OCI-LY7 (cell line): Measurements from ENCODE around the gene AIRE. TPM values are rescaled to one million over a fixed set of nuclear protein-coding genes. Genes with fewer than 3 reads are reported as not detected.
A peak's percentile ranks its signal among the peaks of the same experiment; 100 is the strongest.

Experiments used
- BruUV-seq: library from RNA; stranded (reverse); fragments of 400-500 nt; replicated peaks from 2 replicates; lab custom pipeline; 2021; lab: Mats Ljungman, UMichigan
- CTCF ChIA-PET: fragments of 300-600 bp; sonication (Branson Sonifier 250); formaldehyde crosslinking; loops from one replicate; lab custom pipeline; 2022; ENCODE audit warnings: antibody characterized with exemption; ENCODE audit not compliant: unreplicated experiment; lab: Charles Lee
- POLR2A ChIA-PET: fragments of 300-600 bp; sonication (Branson Sonifier 250); formaldehyde crosslinking; loops from one replicate; lab custom pipeline; 2022; ENCODE audit warnings: antibody characterized with exemption; lab: Charles Lee
- DNase-seq: peaks from one replicate; pipeline ENCODE4 v3.0.0-alpha.2; 2015; ENCODE audit warnings: low spot score
- H2AFZ ChIP-seq: fragments of 200-600 bp; sonication (generic), shearing (Covaris generic); 2 replicates; pipeline ENCODE4 v1.6.1; 2014; ENCODE audit warnings: mild to moderate bottlenecking, antibody characterized with exemption, low read length, moderate library complexity
- H3K27ac ChIP-seq: fragments of 200-600 bp; sonication (generic); 2 replicates; pipeline ENCODE4 v1.5.1; 2014; ENCODE audit warnings: mixed run types, low read depth, mild to moderate bottlenecking, moderate library complexity, low read length, inconsistent platforms; ENCODE audit not compliant: poor library complexity, severe bottlenecking
- H3K36me3 ChIP-seq: fragments of 200-600 bp; sonication (generic); 2 replicates; pipeline ENCODE4 v1.6.1; 2014; ENCODE audit warnings: mild to moderate bottlenecking, antibody characterized with exemption, low read length, moderate library complexity, mixed read lengths; ENCODE audit not compliant: insufficient read depth
- H3K4me1 ChIP-seq: fragments of 200-600 bp; sonication (generic); 2 replicates; pipeline ENCODE4 v1.5.1; 2014; ENCODE audit warnings: mild to moderate bottlenecking, low read length; ENCODE audit not compliant: insufficient read depth, poor library complexity, severe bottlenecking
- H3K4me2 ChIP-seq: fragments of 200-600 bp; sonication (generic); 2 replicates; pipeline ENCODE4 v1.6.1; 2014; ENCODE audit warnings: mild to moderate bottlenecking, low read length
- H3K4me3 ChIP-seq: fragments of 200-600 bp; sonication (generic); 2 replicates; pipeline ENCODE4 v1.5.1; 2014; ENCODE audit warnings: mild to moderate bottlenecking, low read depth, low read length; ENCODE audit not compliant: poor library complexity, severe bottlenecking
- H3K79me2 ChIP-seq: fragments of 200-600 bp; sonication (generic); 2 replicates; pipeline ENCODE4 v1.6.1; 2016; ENCODE audit warnings: low read depth, mild to moderate bottlenecking, low read length, moderate library complexity, mixed read lengths; ENCODE audit not compliant: insufficient read depth
- H3K9me2 ChIP-seq: fragments of 200-600 bp; sonication (generic); 2 replicates; pipeline ENCODE4 v1.6.1; 2016; ENCODE audit warnings: mild to moderate bottlenecking, low read length, mixed read lengths; ENCODE audit not compliant: insufficient read depth
- H3K9me3 ChIP-seq: fragments of 200-600 bp; sonication (generic); 2 replicates; pipeline ENCODE4 v1.6.1; 2014; ENCODE audit warnings: mild to moderate bottlenecking, mixed run types, low read length, mixed read lengths
- H4K20me1 ChIP-seq: fragments of 200-600 bp; sonication (generic); 2 replicates; pipeline ENCODE4 v1.6.1; 2014; ENCODE audit warnings: mild to moderate bottlenecking, antibody characterized with exemption, low read length, moderate library complexity, mixed read lengths; ENCODE audit not compliant: insufficient read depth
- CTCF ChIP-seq: fragments of 200-600 bp; sonication (generic); conservative IDR thresholded peaks from 2 replicates; pipeline ENCODE4 v1.5.1; 2014; ENCODE audit warnings: mild to moderate bottlenecking, antibody characterized with exemption, low read length, moderate library complexity, mixed read lengths
- EZH2phosphoT487 ChIP-seq: fragments of 200-600 bp; sonication (generic); IDR thresholded peaks from 2 replicates; pipeline ENCODE4 v1.6.1; 2018; ENCODE audit warnings: low read depth, borderline replicate concordance, mild to moderate bottlenecking, mixed run types, antibody characterized with exemption, low read length, moderate library complexity, mixed read lengths
- intact Hi-C: fragments of 100-400 bp; cut with micrococcal nuclease; formaldehyde crosslinking; loops from one replicate; pipeline ENCODE4 v1.10.0; 2022; ENCODE audit not compliant: unreplicated experiment
- total RNA-seq, 2 experiments: library from RNA; depleted of rRNA in 1 of 2; stranded (reverse); fragments of >200 nt in 1 of 2; shearing (Covaris generic) in 1 of 2; gene quantifications; 2 replicates each; pipeline ENCODE4 v1.2.3, GENCODE V29; 2014 to 2022

Gene AIRE
- total RNA-seq, 2 experiments from 2014 or later: not detected

GRCh38 chr21:44326272-44326647 is 40.6 kb downstream of the AIRE start:
- Histone ChIP-seq H3K27ac (no peak overlapping the region), H3K4me3 (no peak overlapping the region), H3K79me2 (no peaks in the 10 kb centered on the region), H3K9me3 (no peaks in the 10 kb centered on the region), H4K20me1 (no peaks in the 10 kb centered on the region), H2AFZ (no peak overlapping the region), H3K36me3 (peaks cover 36% of the 10 kb centered on the region; the same call in 1 of the 2 replicates), H3K4me1 (no peaks in the 10 kb centered on the region), H3K9me2 (no peaks in the 10 kb centered on the region), H3K4me2 (no peak overlapping the region)
- no peak for DNase-seq
- intact Hi-C loops: no loop called here
- no TSS peak for BruUV-seq
- POLR2A ChIA-PET: no interaction called here
- CTCF ChIA-PET: interaction anchor here (0.6 kb wide), 1 partner anchor 399 kb away, joined by 5 read pairs; no protein-coding TSS in a partner anchor
- TF ChIP-seq CTCF (no peak), EZH2phosphoT487 (no peak)

- intact Hi-C loops: no loop called here
- CTCF ChIA-PET: interaction anchor here (0.6 kb wide), 1 partner anchor 398 kb away, joined by 5 read pairs; no protein-coding TSS in a partner anchor
- TF ChIP-seq EZH2phosphoT487: no peak
- no peak for TF ChIP-seq CTCF
- H4K20me1 ChIP-seq: no peaks in the 10 kb centered on the region
- no peak overlapping the region for H3K27ac ChIP-seq
- no peak overlapping the region for H2AFZ ChIP-seq
- TSS peak; percentile 61 for BruUV-seq
- H3K4me3 ChIP-seq: no peak overlapping the region
- H3K4me2 ChIP-seq: no peak overlapping the region
- no peak for DNase-seq
- H3K9me2 ChIP-seq: no peaks in the 10 kb centered on the region
- no peaks in the 10 kb centered on the region for H3K9me3 ChIP-seq
- POLR2A ChIA-PET: no interaction called here
- H3K79me2 ChIP-seq: no peaks in the 10 kb centered on the region
- no peaks in the 10 kb centered on the region for H3K4me1 ChIP-seq
- H3K36me3 ChIP-seq: peaks cover 36% of the 10 kb centered on the region; the same call in 1 of the 2 replicates
Observed at GRCh38 chr21:44326716-44327602, 41.3 kb downstream of the AIRE start.

GRCh38 chr21:44327603-44327974 is 41.9 kb downstream of the AIRE start:
- Histone ChIP-seq H3K27ac (no peak overlapping the region), H3K4me3 (no peak overlapping the region), H3K36me3 (peaks cover 31% of the 10 kb centered on the region; the same call in 1 of the 2 replicates), H2AFZ (no peak overlapping the region), H3K4me2 (no peak overlapping the region), H3K79me2 (no peaks in the 10 kb centered on the region), H4K20me1 (no peaks in the 10 kb centered on the region), H3K4me1 (no peaks in the 10 kb centered on the region), H3K9me2 (no peaks in the 10 kb centered on the region), H3K9me3 (no peaks in the 10 kb centered on the region)
- intact Hi-C loops: no loop called here
- ChIA-PET POLR2A (no interaction called here), CTCF (no interaction called here)
- DNase-seq: no peak
- no peak for TF ChIP-seq EZH2phosphoT487
- TF ChIP-seq CTCF: no peak
- no TSS peak for BruUV-seq
